Measurements from ENCODE around the gene UGT1A3. TPM values are rescaled to one million over a fixed set of nuclear protein-coding genes. Genes with fewer than 3 reads are reported as not detected.
"Not testable (repeated sequence)": the region's sequence is repeated elsewhere in the genome, so short reads cannot be mapped to it uniquely, and the experiment has no call there.

UGT1A3 gene
- total RNA-seq, 1 donor from 2014 or later: not detected

GRCh38 chr2:233713262-233713615, 15.6 kb upstream of the UGT1A3 start:
- H3K4me3 Mint-ChIP-seq (ENCODE audit: low read depth): no peak overlapping the region
- no peak overlapping the region for H3K27ac Mint-ChIP-seq
- no peaks in the 10 kb centered on the region for H3K9me3 Mint-ChIP-seq
- no peaks in the 10 kb centered on the region for H3K36me3 Mint-ChIP-seq (ENCODE audit: low read depth)
- peaks cover 15% of the 10 kb centered on the region for H3K27me3 Mint-ChIP-seq (ENCODE audit: low read depth)
- DNase-seq (ENCODE audit: low spot score): no peak
- peaks cover 5% of the 10 kb centered on the region for H3K4me1 Mint-ChIP-seq (ENCODE audit: low read depth)
- intact Hi-C loops (cut with micrococcal nuclease): no loop called here

GRCh38 chr2:233714121-233714520, 14.7 kb upstream of the UGT1A3 start:
- DNase-seq (ENCODE audit: low spot score): no peak
- Mint-ChIP-seq H3K36me3 (ENCODE audit: low read depth) (no peaks in the 10 kb centered on the region), H3K27ac (no peak overlapping the region), H3K4me3 (ENCODE audit: low read depth) (no peak overlapping the region), H3K4me1 (ENCODE audit: low read depth) (peaks cover 5% of the 10 kb centered on the region), H3K9me3 (no peaks in the 10 kb centered on the region), H3K27me3 (ENCODE audit: low read depth) (peaks cover 14% of the 10 kb centered on the region)
- intact Hi-C loops (cut with micrococcal nuclease): no loop called here

- Mint-ChIP-seq H3K27me3 (ENCODE audit: low read depth) (peaks cover 14% of the 10 kb centered on the region), H3K4me1 (ENCODE audit: low read depth) (peaks cover 5% of the 10 kb centered on the region), H3K9me3 (no peaks in the 10 kb centered on the region), H3K36me3 (ENCODE audit: low read depth) (no peaks in the 10 kb centered on the region), H3K4me3 (ENCODE audit: low read depth) (no peak within 1 kb of the TSS), H3K27ac (no peak within 1 kb of the TSS)
- intact Hi-C loops (cut with micrococcal nuclease): no loop called here
- no peak for DNase-seq (ENCODE audit: low spot score)
Measured at GRCh38 chr2:233718552-233718951, 10.3 kb upstream of the UGT1A3 start, which contains the start of gene UGT1A4. Gene UGT1A4, plus strand, starts transcription at chr2:233718736. Its CDS starts 85 bp downstream, at chr2:233718821.

- H3K4me1 Mint-ChIP-seq (ENCODE audit: low read depth); H3K9me3 Mint-ChIP-seq; DNase-seq (ENCODE audit: low spot score); intact Hi-C loops (cut with micrococcal nuclease); H3K36me3 Mint-ChIP-seq (ENCODE audit: low read depth); H3K4me3 Mint-ChIP-seq (ENCODE audit: low read depth); H3K27ac Mint-ChIP-seq: not testable (repeated sequence)
- peaks cover 21% of the 10 kb centered on the region for H3K27me3 Mint-ChIP-seq (ENCODE audit: low read depth)
Measured at GRCh38 chr2:233736868-233737653, 8.2 kb downstream of the UGT1A3 start.

- Mint-ChIP-seq H3K4me1 (ENCODE audit: low read depth) (no peaks in the 10 kb centered on the region), H3K36me3 (ENCODE audit: low read depth) (no peaks in the 10 kb centered on the region), H3K4me3 (ENCODE audit: low read depth) (no peak overlapping the region), H3K27ac (no peak overlapping the region), H3K9me3 (no peaks in the 10 kb centered on the region), H3K27me3 (ENCODE audit: low read depth) (peaks cover 11% of the 10 kb centered on the region)
- no peak for DNase-seq (ENCODE audit: low spot score)
- intact Hi-C loops (cut with micrococcal nuclease): no loop called here
Measured at GRCh38 chr2:233740870-233741269, 12.0 kb downstream of the UGT1A3 start.

GRCh38 chr2:233743464-233744259, 14.8 kb downstream of the UGT1A3 start:
- H3K4me3 Mint-ChIP-seq (ENCODE audit: low read depth): no peak overlapping the region
- no peaks in the 10 kb centered on the region for H3K36me3 Mint-ChIP-seq (ENCODE audit: low read depth)
- no peak for DNase-seq (ENCODE audit: low spot score)
- intact Hi-C loops (cut with micrococcal nuclease): no loop called here
- no peak overlapping the region for H3K27ac Mint-ChIP-seq
- H3K27me3 Mint-ChIP-seq (ENCODE audit: low read depth): peaks cover 6% of the 10 kb centered on the region
- no peaks in the 10 kb centered on the region for H3K9me3 Mint-ChIP-seq
- H3K4me1 Mint-ChIP-seq (ENCODE audit: low read depth): no peaks in the 10 kb centered on the region

GRCh38 chr2:233745073-233745755, 16.4 kb downstream of the UGT1A3 start:
- no peaks in the 10 kb centered on the region for H3K4me1 Mint-ChIP-seq (ENCODE audit: low read depth)
- no peak overlapping the region for H3K27ac Mint-ChIP-seq
- intact Hi-C loops (cut with micrococcal nuclease): no loop called here
- DNase-seq (ENCODE audit: low spot score): no peak
- no peaks in the 10 kb centered on the region for H3K36me3 Mint-ChIP-seq (ENCODE audit: low read depth)
- no peak overlapping the region for H3K4me3 Mint-ChIP-seq (ENCODE audit: low read depth)
- peaks cover 6% of the 10 kb centered on the region for H3K27me3 Mint-ChIP-seq (ENCODE audit: low read depth)
- H3K9me3 Mint-ChIP-seq: peaks cover 8% of the 10 kb centered on the region

- not testable (repeated sequence) for DNase-seq (ENCODE audit: low spot score); H3K4me3 Mint-ChIP-seq (ENCODE audit: low read depth)
Measured at GRCh38 chr2:233745838-233746237, 17.0 kb downstream of the UGT1A3 start.

GRCh38 chr2:233746475-233747282, 17.8 kb downstream of the UGT1A3 start:
- intact Hi-C loops (cut with micrococcal nuclease): no loop called here
- H3K27me3 Mint-ChIP-seq (ENCODE audit: low read depth): peaks cover 6% of the 10 kb centered on the region
- H3K27ac Mint-ChIP-seq: no peak overlapping the region

More at GRCh38 chr2:233745838-233746237, 17.0 kb downstream of the UGT1A3 start:
- H3K27ac Mint-ChIP-seq; H3K4me1 Mint-ChIP-seq (ENCODE audit: low read depth); intact Hi-C loops (cut with micrococcal nuclease); H3K27me3 Mint-ChIP-seq (ENCODE audit: low read depth); H3K36me3 Mint-ChIP-seq (ENCODE audit: low read depth): not testable (repeated sequence)
- peaks cover 10% of the 10 kb centered on the region for H3K9me3 Mint-ChIP-seq

GRCh38 chr2:233747283-233747544, 18.4 kb downstream of the UGT1A3 start:
- Mint-ChIP-seq H3K27ac (no peak overlapping the region), H3K36me3 (ENCODE audit: low read depth) (no peaks in the 10 kb centered on the region), H3K4me1 (ENCODE audit: low read depth) (no peaks in the 10 kb centered on the region), H3K9me3 (peaks cover 21% of the 10 kb centered on the region), H3K4me3 (ENCODE audit: low read depth) (no peak overlapping the region), H3K27me3 (ENCODE audit: low read depth) (peaks cover 6% of the 10 kb centered on the region)
- DNase-seq (ENCODE audit: low spot score): no peak
- intact Hi-C loops (cut with micrococcal nuclease): no loop called here

More at GRCh38 chr2:233746475-233747282, 17.8 kb downstream of the UGT1A3 start:
- Mint-ChIP-seq H3K9me3 (peaks cover 18% of the 10 kb centered on the region), H3K36me3 (ENCODE audit: low read depth) (no peaks in the 10 kb centered on the region), H3K4me1 (ENCODE audit: low read depth) (no peaks in the 10 kb centered on the region), H3K4me3 (ENCODE audit: low read depth) (no peak overlapping the region)
- no peak for DNase-seq (ENCODE audit: low spot score)

- H3K4me3 Mint-ChIP-seq (ENCODE audit: low read depth); H3K27me3 Mint-ChIP-seq (ENCODE audit: low read depth); intact Hi-C loops (cut with micrococcal nuclease); H3K36me3 Mint-ChIP-seq (ENCODE audit: low read depth); H3K4me1 Mint-ChIP-seq (ENCODE audit: low read depth); DNase-seq (ENCODE audit: low spot score); H3K27ac Mint-ChIP-seq: not testable (repeated sequence)
- H3K9me3 Mint-ChIP-seq: peaks cover 21% of the 10 kb centered on the region
Measured at GRCh38 chr2:233750689-233751088, 21.8 kb downstream of the UGT1A3 start.

GRCh38 chr2:233751212-233752009, 22.6 kb downstream of the UGT1A3 start:
- H3K36me3 Mint-ChIP-seq (ENCODE audit: low read depth); H3K4me3 Mint-ChIP-seq (ENCODE audit: low read depth); H3K4me1 Mint-ChIP-seq (ENCODE audit: low read depth); intact Hi-C loops (cut with micrococcal nuclease); H3K27ac Mint-ChIP-seq; DNase-seq (ENCODE audit: low spot score); H3K27me3 Mint-ChIP-seq (ENCODE audit: low read depth): not testable (repeated sequence)
- peaks cover 21% of the 10 kb centered on the region for H3K9me3 Mint-ChIP-seq
